ENCODE data around the gene C1RL. TPM values are rescaled to one million over a fixed set of nuclear protein-coding genes. Genes with fewer than 3 reads are reported as not detected.

Gene C1RL
- total RNA-seq, 1 donor from 2014 or later = 58.5 TPM

DNA sequence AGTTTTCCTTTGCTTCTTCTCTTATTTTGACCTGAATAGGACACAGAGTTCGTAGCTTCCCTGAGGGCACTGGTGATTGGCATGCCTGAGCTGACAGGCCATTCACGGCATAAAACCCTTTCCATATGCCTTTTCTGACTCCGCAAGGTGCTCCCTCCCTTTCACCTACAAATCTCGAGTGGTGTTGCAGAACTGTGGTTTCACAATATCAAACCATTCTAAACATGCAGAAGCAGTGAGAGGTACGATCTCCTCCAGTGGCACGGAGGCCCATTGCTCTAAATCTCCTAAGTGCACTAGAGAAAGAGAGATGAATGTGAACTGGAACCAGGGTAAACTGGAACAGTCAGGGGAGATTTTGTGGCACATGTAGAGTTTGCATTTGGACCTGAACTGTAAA lies 45.0 kb upstream of the C1RL start:
- no peaks in the 10 kb centered on the region for H3K27me3 Mint-ChIP-seq (ENCODE audit: low read depth)
- peaks cover 24% of the 10 kb centered on the region for H3K4me1 Mint-ChIP-seq
- TF ChIP-seq, protein P1, sequence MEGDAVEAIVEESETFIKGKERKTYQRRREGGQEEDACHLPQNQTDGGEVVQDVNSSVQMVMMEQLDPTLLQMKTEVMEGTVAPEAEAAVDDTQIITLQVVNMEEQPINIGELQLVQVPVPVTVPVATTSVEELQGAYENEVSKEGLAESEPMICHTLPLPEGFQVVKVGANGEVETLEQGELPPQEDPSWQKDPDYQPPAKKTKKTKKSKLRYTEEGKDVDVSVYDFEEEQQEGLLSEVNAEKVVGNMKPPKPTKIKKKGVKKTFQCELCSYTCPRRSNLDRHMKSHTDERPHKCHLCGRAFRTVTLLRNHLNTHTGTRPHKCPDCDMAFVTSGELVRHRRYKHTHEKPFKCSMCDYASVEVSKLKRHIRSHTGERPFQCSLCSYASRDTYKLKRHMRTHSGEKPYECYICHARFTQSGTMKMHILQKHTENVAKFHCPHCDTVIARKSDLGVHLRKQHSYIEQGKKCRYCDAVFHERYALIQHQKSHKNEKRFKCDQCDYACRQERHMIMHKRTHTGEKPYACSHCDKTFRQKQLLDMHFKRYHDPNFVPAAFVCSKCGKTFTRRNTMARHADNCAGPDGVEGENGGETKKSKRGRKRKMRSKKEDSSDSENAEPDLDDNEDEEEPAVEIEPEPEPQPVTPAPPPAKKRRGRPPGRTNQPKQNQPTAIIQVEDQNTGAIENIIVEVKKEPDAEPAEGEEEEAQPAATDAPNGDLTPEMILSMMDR (IDR thresholded peaks at IDR 0.05; ENCODE audit: unreplicated experiment) = no peak
- no peak overlapping the region for H3K27ac Mint-ChIP-seq
- H3K36me3 Mint-ChIP-seq = peaks cover 20% of the 10 kb centered on the region
- H3K4me3 Mint-ChIP-seq = no peak overlapping the region
- no peaks in the 10 kb centered on the region for H3K9me3 Mint-ChIP-seq
- no peak for DNase-seq (ENCODE audit: low spot score in 2 of 2, unreplicated experiment in 2 of 2)

DNA sequence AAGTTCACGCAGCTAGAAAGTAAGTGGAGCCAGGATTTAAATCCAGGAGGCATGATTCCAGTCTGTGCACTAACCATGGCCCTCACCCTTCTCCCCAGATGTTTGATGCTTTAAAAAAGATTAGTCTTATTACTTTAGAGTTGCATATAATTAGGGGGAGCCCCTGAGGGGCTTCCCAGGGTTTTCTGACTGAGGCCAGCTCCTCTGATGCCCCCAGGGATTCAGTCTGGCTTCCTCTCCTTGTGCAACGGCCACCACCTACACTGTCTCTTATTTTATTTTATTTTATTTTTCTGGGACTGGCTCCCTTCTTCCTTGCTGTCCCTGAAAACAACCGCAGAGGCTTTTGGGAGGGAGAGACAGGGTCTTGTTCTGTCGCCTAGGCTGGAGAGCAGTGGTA lies 43.8 kb upstream of the C1RL start:
- Mint-ChIP-seq H3K27me3 (ENCODE audit: low read depth) (no peaks in the 10 kb centered on the region), H3K27ac (no peak overlapping the region), H3K4me3 (no peak overlapping the region), H3K4me1 (peaks cover 24% of the 10 kb centered on the region), H3K9me3 (no peaks in the 10 kb centered on the region), H3K36me3 (peaks cover 29% of the 10 kb centered on the region)
- DNase-seq (ENCODE audit: low spot score in 2 of 2, unreplicated experiment in 2 of 2) = no peak
- TF ChIP-seq, protein P1 (IDR thresholded peaks at IDR 0.05; ENCODE audit: unreplicated experiment) = no peak

DNA sequence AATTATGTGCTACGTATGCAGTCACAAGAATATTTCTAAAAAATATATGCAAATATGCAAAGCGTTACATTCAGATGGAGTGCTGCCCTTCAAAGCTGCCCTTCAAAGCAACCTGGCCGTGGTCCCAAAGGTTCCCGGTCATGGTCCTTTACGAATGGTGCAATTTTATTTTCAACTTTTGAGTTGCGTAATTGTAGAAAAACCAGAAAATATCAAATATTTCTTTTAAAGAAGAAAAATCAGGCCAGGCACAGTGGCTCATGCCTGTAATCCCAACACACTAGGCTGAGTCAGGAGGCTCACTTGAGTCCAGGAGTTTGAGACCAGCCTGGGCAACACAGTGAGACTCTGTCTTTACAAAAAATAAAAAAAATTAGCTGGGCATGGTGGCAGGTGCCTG lies 42.5 kb upstream of the C1RL start:
- Mint-ChIP-seq H3K4me3 (no peak overlapping the region), H3K9me3 (no peaks in the 10 kb centered on the region), H3K4me1 (peaks cover 24% of the 10 kb centered on the region), H3K27me3 (ENCODE audit: low read depth) (no peaks in the 10 kb centered on the region), H3K27ac (no peak overlapping the region), H3K36me3 (peaks cover 30% of the 10 kb centered on the region)
- TF ChIP-seq, protein P1 (IDR thresholded peaks at IDR 0.05; ENCODE audit: unreplicated experiment) = no peak
- DNase-seq (ENCODE audit: low spot score in 2 of 2, unreplicated experiment in 2 of 2) = no peak

DNA sequence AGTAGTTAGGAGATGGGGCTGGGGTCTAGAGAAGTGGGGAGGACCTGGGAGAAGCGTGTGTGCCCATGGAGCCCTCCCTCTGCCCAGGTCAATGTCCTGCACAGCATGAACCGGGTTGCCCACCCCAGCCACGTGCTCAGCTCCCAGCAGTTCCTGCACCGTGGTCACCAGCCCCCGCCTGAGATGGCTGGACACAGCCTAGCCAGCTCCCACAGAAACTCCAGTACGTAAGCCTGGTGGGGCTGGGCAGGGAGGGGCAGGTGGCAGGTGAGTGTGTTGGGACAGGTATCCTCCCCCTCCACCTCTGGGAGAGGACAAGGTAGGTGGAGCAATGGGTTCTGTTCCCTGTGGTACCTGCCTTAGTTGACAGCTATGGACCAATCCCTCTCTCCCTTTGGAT lies 41.8 kb upstream of the C1RL start:
- H3K4me1 Mint-ChIP-seq = peaks cover 18% of the 10 kb centered on the region
- TF ChIP-seq, protein P1 (IDR thresholded peaks at IDR 0.05; ENCODE audit: unreplicated experiment) = no peak
- no peaks in the 10 kb centered on the region for H3K27me3 Mint-ChIP-seq (ENCODE audit: low read depth)
- peaks cover 34% of the 10 kb centered on the region for H3K36me3 Mint-ChIP-seq
- H3K27ac Mint-ChIP-seq = no peak overlapping the region
- H3K4me3 Mint-ChIP-seq = no peak overlapping the region
- no peak for DNase-seq (ENCODE audit: low spot score in 2 of 2, unreplicated experiment in 2 of 2)
- H3K9me3 Mint-ChIP-seq = no peaks in the 10 kb centered on the region

DNA sequence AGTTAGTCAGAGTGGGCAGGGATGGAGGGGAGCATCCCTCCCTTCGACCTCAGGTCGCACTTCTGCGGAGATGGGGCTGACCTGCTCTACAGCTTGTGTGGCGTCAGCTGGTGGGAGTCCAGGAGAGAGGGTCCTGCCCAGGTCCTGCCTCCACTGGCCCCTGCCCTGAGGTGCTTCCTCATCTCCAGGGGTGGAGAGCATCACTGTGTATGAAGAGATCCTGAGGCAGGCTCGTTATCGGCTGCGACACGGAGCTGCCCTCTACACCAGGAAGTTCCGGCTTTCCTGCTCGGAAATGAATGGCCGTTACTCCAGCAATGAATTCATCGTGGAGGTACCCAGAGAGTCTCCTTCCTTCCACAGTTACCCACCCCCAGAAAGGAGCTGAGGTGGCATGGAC lies 41.3 kb upstream of the C1RL start:
- TF ChIP-seq, protein P1 (IDR thresholded peaks at IDR 0.05; ENCODE audit: unreplicated experiment) = no peak

DNA sequence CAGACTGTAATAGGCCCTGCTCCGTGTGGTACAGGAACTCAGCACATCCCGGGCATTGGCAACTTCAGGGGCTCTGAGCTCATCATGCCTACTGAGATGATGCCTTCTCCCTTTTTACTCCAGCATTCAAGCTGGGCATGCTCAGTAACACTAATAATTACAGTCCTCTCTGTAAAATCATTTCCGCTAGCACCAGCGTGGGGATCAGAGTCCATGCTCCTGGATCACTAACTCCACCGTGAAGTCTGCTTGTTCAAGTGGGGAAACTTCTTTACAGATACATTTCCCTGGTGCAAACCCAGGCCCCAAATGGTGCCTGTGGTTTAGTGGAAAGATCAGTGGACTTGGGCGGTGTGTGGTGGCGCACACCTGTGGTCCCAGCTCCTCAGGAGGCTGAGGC lies 37.9 kb upstream of the C1RL start:
- Mint-ChIP-seq H3K9me3 (no peaks in the 10 kb centered on the region), H3K36me3 (peaks cover 48% of the 10 kb centered on the region), H3K4me1 (no peaks in the 10 kb centered on the region)

More for the DNA sequence above, 41.3 kb upstream of the C1RL start:
- H3K36me3 Mint-ChIP-seq = peaks cover 38% of the 10 kb centered on the region
- peaks cover 13% of the 10 kb centered on the region for H3K4me1 Mint-ChIP-seq
- no peaks in the 10 kb centered on the region for H3K9me3 Mint-ChIP-seq
- no peak for DNase-seq (ENCODE audit: low spot score in 2 of 2, unreplicated experiment in 2 of 2)
- H3K27me3 Mint-ChIP-seq (ENCODE audit: low read depth) = no peaks in the 10 kb centered on the region
- H3K4me3 Mint-ChIP-seq = no peak overlapping the region
- H3K27ac Mint-ChIP-seq = no peak overlapping the region

More for the DNA sequence above, 37.9 kb upstream of the C1RL start:
- no peak overlapping the region for H3K4me3 Mint-ChIP-seq
- TF ChIP-seq, protein P1 (IDR thresholded peaks at IDR 0.05; ENCODE audit: unreplicated experiment) = no peak
- no peaks in the 10 kb centered on the region for H3K27me3 Mint-ChIP-seq (ENCODE audit: low read depth)
- DNase-seq (ENCODE audit: low spot score in 2 of 2, unreplicated experiment in 2 of 2) = no peak
- H3K27ac Mint-ChIP-seq = no peak overlapping the region

Data from mesothelial cell of epicardium (in vitro differentiated cells).